ENCODE results near the gene TMEM100.

DNA sequence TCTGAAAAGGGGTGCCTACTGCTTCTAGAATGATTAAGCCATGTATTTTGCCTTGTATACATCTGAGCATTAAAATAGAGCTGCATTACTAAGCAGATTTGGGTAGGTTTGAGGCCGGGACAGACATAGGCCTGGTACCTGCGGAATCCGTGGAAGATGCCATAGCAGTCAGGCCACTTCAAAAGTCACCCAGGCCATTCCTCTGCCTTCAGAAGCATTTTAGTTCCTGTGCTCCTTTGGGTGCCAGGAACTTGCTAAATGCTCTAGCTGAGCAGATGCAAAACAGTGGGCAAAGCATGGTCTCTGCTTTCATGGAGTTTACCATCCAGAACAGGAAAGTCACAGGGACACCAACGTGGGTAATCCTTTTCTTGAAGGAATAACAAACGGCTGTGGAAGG lies 5.7 kb upstream of the TMEM100 start:
- TF ChIP-seq CTCF (IDR thresholded peaks at IDR 0.05; ENCODE audit: low read length), result no peak
- TF ChIP-seq EZH2 (optimal IDR thresholded peaks at IDR 0.05; ENCODE audit: low read depth, low read length), result no peak
- TF ChIP-seq EZH2phosphoT487 (IDR thresholded peaks at IDR 0.05; ENCODE audit: low read length), result no peak

Data from MM.1S (cell line).